ENCODE measurements around the gene CGB5.

CGB5 gene

DNA sequence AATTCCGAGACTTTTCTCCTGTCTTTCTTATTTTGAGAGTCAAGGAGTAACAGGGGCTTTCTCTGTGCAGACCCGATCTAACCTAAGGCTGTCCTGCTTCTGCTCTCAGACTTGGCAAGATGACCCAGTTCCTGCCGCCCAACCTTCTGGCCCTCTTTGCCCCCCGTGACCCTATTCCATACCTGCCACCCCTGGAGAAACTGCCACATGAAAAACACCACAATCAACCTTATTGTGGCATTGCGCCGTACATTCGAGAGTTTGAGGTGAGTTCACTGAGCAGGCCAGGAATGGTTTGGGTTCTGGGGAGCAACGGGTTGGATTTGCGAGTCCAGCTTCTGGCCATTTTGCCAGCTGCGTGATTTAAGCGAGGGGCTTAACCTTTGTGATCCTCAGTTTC lies 42.6 kb downstream of the CGB5 start:
- no peak for DNase-seq (ENCODE audit: low read depth)

DNA sequence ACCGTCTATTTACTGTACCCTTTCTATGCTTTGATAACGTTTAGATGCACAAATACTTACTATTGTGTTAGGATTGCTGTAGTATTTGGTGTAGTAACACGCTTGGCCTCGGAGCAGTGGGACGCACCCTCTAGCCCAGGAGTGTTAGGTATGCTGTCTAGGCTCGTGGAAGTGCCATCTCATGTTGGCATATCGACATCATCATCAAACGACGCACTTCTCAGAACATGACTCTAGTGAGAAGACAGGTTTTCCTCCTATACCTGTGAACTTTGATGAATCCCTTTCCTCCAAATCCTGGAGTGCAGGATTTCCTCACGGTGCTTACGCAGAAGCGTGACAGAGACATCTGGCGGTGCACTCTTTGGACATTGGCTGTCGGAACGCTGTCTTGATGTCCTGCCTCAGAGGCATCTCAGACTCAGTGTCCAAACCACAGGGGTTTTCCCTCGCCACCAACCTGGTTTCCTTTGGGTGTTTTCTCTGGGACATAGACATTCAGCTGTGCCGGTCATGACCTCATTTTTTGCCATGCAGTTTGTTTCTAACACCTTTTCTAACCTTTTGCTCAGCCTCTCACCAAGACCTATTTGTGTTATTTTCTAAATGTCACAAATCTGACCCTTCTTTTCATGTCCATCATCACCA lies 47.9 kb downstream of the CGB5 start:
- no peak for DNase-seq (ENCODE audit: low read depth)

DNA sequence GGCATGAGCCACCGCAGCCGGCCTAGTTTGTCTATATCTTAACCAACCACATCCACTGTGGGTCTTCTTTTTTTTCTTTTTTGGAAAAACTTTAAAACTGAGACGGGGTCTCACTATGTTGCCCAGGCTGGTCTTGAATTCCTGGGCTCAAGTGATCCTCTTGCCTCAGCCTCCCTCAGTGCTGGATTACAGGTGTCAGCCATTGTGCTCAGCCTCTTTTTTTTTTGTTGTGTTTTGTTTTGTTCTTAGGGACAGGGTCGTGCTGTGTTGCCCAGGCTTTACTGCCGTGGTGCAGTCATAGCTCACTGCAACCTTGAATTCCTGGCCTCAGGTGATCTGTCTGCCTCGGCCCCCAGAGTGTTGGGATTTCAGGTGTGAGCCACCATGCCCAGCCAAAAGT lies 49.0 kb downstream of the CGB5 start:
- no peak for DNase-seq (ENCODE audit: low read depth)

Data from stimulated activated CD8-positive, alpha-beta memory T cell treated with anti-CD3 and anti-CD28 coated beads, Interleukin-12 subunit alpha, Interleukin-12 subunit beta, amount 100 ng/mL, for 1 hour (primary cell).